IMR-90 (cell line): Measurements from ENCODE around the gene PLAAT1.

Experiments
- BHLHE40 ChIP-seq: fragments of 150-350 bp; IDR thresholded peaks from 2 replicates; pipeline ENCODE4 v1.6.1; 2016; ENCODE audit warnings: mild to moderate bottlenecking, low read depth, low read length
- CEBPB ChIP-seq: IDR thresholded peaks from 2 replicates; pipeline ENCODE4 v1.6.1; 2012; ENCODE audit warnings: low read depth, low read length, improper control_type of control experiment
- CHD1 ChIP-seq: IDR thresholded peaks from 2 replicates; pipeline ENCODE4 v1.6.1; 2012; ENCODE audit warnings: low read depth, low read length, improper control_type of control experiment
- MAFK ChIP-seq: IDR thresholded peaks from 2 replicates; pipeline ENCODE4 v1.6.1; 2012; ENCODE audit warnings: low read depth, low read length, improper control_type of control experiment
- MAZ ChIP-seq: IDR thresholded peaks from 2 replicates; pipeline ENCODE4 v1.6.1; 2012; ENCODE audit warnings: low read depth, mild to moderate bottlenecking, low read length, improper control_type of control experiment, moderate library complexity, borderline replicate concordance
- MXI1 ChIP-seq: IDR thresholded peaks from 2 replicates; pipeline ENCODE4 v1.6.1; 2012; ENCODE audit warnings: low read depth, mild to moderate bottlenecking, low read length, moderate library complexity, borderline replicate concordance
- POLR2A ChIP-seq: IDR thresholded peaks from 2 replicates; pipeline ENCODE4 v1.6.1; 2012; ENCODE audit warnings: mild to moderate bottlenecking, low read depth, low read length
- RAD21 ChIP-seq: IDR thresholded peaks from 2 replicates; pipeline ENCODE4 v1.6.1; 2012; ENCODE audit warnings: low read length, improper control_type of control experiment
- RFX5 ChIP-seq: IDR thresholded peaks from 2 replicates; pipeline ENCODE4 v1.8.0; 2012; ENCODE audit warnings: low read depth, mild to moderate bottlenecking, low read length, moderate library complexity
- SMC3 ChIP-seq: fragments of 150-350 bp; IDR thresholded peaks from 2 replicates; pipeline ENCODE4 v1.6.1; 2016; ENCODE audit warnings: low read depth, mild to moderate bottlenecking, antibody characterized with exemption, low read length, moderate library complexity
- TF ChIP-seq, protein P1 (sequence below): conservative IDR thresholded peaks from 2 replicates; pipeline ENCODE4 v1.5.1; 2012; ENCODE audit warnings: mild to moderate bottlenecking, low read depth, low read length, improper control_type of control experiment
- TF ChIP-seq, protein P2 (sequence below): fragments of 150-350 bp; IDR thresholded peaks from 2 replicates; pipeline ENCODE4 v1.6.1; 2016; ENCODE audit warnings: low read depth, mild to moderate bottlenecking, low read length, moderate library complexity, borderline replicate concordance

DNA sequence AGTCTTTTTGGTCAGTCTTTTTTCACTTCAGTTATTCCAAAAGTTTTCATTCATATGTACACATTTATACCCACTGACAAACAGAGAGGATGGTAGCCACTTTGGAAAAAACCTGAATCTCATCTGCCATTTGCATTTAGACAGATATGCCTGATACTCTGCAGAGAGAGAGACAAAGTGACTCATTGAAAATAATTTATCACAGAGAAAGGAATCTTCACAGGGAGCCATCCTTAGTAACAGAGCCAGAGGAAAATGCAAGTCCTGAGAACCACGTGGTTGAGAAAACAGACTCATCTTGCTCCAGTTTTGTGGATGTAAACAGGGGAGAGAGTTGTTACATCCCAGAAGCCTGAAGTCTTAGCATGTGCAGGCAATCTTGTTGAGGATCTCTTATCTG, 28.2 kb upstream of the PLAAT1 start:
- TF ChIP-seq, protein P1, sequence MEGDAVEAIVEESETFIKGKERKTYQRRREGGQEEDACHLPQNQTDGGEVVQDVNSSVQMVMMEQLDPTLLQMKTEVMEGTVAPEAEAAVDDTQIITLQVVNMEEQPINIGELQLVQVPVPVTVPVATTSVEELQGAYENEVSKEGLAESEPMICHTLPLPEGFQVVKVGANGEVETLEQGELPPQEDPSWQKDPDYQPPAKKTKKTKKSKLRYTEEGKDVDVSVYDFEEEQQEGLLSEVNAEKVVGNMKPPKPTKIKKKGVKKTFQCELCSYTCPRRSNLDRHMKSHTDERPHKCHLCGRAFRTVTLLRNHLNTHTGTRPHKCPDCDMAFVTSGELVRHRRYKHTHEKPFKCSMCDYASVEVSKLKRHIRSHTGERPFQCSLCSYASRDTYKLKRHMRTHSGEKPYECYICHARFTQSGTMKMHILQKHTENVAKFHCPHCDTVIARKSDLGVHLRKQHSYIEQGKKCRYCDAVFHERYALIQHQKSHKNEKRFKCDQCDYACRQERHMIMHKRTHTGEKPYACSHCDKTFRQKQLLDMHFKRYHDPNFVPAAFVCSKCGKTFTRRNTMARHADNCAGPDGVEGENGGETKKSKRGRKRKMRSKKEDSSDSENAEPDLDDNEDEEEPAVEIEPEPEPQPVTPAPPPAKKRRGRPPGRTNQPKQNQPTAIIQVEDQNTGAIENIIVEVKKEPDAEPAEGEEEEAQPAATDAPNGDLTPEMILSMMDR: no peak
- TF ChIP-seq MAZ (no peak), CEBPB (no peak), BHLHE40 (no peak), POLR2A (no peak), MXI1 (no peak), SMC3 (no peak), RFX5 (no peak), MAFK (no peak), RAD21 (no peak), CHD1 (no peak)
- TF ChIP-seq, protein P2, sequence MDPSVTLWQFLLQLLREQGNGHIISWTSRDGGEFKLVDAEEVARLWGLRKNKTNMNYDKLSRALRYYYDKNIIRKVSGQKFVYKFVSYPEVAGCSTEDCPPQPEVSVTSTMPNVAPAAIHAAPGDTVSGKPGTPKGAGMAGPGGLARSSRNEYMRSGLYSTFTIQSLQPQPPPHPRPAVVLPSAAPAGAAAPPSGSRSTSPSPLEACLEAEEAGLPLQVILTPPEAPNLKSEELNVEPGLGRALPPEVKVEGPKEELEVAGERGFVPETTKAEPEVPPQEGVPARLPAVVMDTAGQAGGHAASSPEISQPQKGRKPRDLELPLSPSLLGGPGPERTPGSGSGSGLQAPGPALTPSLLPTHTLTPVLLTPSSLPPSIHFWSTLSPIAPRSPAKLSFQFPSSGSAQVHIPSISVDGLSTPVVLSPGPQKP: no peak
